H1 (cell line): ENCODE data around the gene RNASEH2C. TPM values are rescaled to one million over a fixed set of nuclear protein-coding genes. Genes with fewer than 3 reads are reported as not detected.
A peak's percentile ranks its signal among the peaks of the same experiment; 100 is the strongest.

Experiments
- ATF2 ChIP-seq: IDR thresholded peaks from 2 replicates; pipeline ENCODE4 v1.6.1; 2012; ENCODE audit warnings: low read length, inconsistent platforms
- BCL11A ChIP-seq, 2 experiments: IDR thresholded peaks; one replicate each; pipeline ENCODE4 v1.6.1; 2011; ENCODE audit warnings: low read depth in 2 of 2, low read length in 2 of 2, mild to moderate bottlenecking in 2 of 2
- CBX5 ChIP-seq: fragments of 300-800, 300-1000 bp; sonication (generic); IDR thresholded peaks from 2 replicates; pipeline ENCODE4 v1.7.1; 2016; ENCODE audit warnings: antibody characterized with exemption, low read length, low read depth
- EGR1 ChIP-seq: IDR thresholded peaks from 2 replicates; pipeline ENCODE4 v1.6.1; 2011; ENCODE audit warnings: low read depth, low read length, borderline replicate concordance
- EP300 ChIP-seq, 2 experiments: IDR thresholded peaks; 1 replicate in 1 of 2; 2 replicates in 1 of 2; pipeline ENCODE4 v1.6.1; 2011 to 2012; ENCODE audit warnings: low read depth in 2 of 2, low read length in 2 of 2, mild to moderate bottlenecking in 2 of 2, borderline replicate concordance in 1 of 2, inconsistent platforms in 1 of 2, moderate library complexity in 1 of 2
- FOSL1 ChIP-seq: IDR thresholded peaks from 2 replicates; pipeline ENCODE4 v1.6.1; 2011; ENCODE audit warnings: mild to moderate bottlenecking, low read depth, low read length, moderate library complexity; ENCODE audit not compliant: insufficient read depth
- HDAC2 ChIP-seq, 2 experiments: fragments of 300-600 bp in 1 of 2; sonication (generic) in 1 of 2; IDR thresholded peaks; 2 replicates each; pipeline ENCODE4 v1.6.1; 2011 to 2012; ENCODE audit warnings: low read depth in 2 of 2, low read length in 2 of 2, mild to moderate bottlenecking in 2 of 2, moderate library complexity in 2 of 2, borderline replicate concordance in 1 of 2, inconsistent platforms in 1 of 2
- JUND ChIP-seq: IDR thresholded peaks from 2 replicates; pipeline ENCODE4 v1.6.1; 2011; ENCODE audit warnings: mild to moderate bottlenecking, improper control_type of control experiment, low read length
- KDM1A ChIP-seq: fragments of 200-600, 300-600 bp; sonication (generic); IDR thresholded peaks from 2 replicates; pipeline ENCODE4 v1.7.1; 2016; ENCODE audit warnings: mild to moderate bottlenecking, low read length, borderline replicate concordance
- MAFK ChIP-seq: IDR thresholded peaks from 2 replicates; pipeline ENCODE4 v1.6.1; 2012; ENCODE audit warnings: low read depth, mild to moderate bottlenecking, improper control_type of control experiment, low read length
- PHF8 ChIP-seq: fragments of 200-600 bp; sonication (generic); conservative IDR thresholded peaks from 2 replicates; pipeline ENCODE4 v1.7.1; 2012; ENCODE audit warnings: low read depth, mild to moderate bottlenecking, inconsistent platforms, low read length, moderate library complexity
- RAD21 ChIP-seq, 2 experiments: IDR thresholded peaks in 1 of 2; conservative IDR thresholded peaks in 1 of 2; 2 replicates each; pipeline ENCODE4 v1.6.1; 2011; ENCODE audit warnings: low read depth in 2 of 2, low read length in 2 of 2, improper control_type of control experiment in 1 of 2, inconsistent platforms in 1 of 2, mild to moderate bottlenecking in 1 of 2, moderate library complexity in 1 of 2
- SAP30 ChIP-seq: fragments of 300-600 bp; sonication (generic); IDR thresholded peaks from 2 replicates; pipeline ENCODE4 v1.7.1; 2012; ENCODE audit warnings: low read length, moderate library complexity, mild to moderate bottlenecking, inconsistent platforms; ENCODE audit not compliant: insufficient read depth, insufficient replicate concordance
- SIN3A ChIP-seq, 2 experiments: IDR thresholded peaks in 1 of 2; conservative IDR thresholded peaks in 1 of 2; 2 replicates each; pipeline ENCODE4 v1.6.1; 2011 to 2012; ENCODE audit warnings: low read length in 2 of 2, improper control_type of control experiment in 1 of 2, low read depth in 1 of 2, mild to moderate bottlenecking in 1 of 2
- SP2 ChIP-seq: IDR thresholded peaks from 2 replicates; pipeline ENCODE4 v1.6.1; 2012; ENCODE audit warnings: mild to moderate bottlenecking, low read length, inconsistent platforms
- SP4 ChIP-seq: IDR thresholded peaks from 2 replicates; pipeline ENCODE4 v1.6.1; 2012; ENCODE audit warnings: low read length, inconsistent platforms
- TAF1 ChIP-seq: IDR thresholded peaks from 2 replicates; pipeline ENCODE4 v1.6.1; 2011; ENCODE audit warnings: mild to moderate bottlenecking, low read depth, low read length
- TBP ChIP-seq: IDR thresholded peaks from 2 replicates; pipeline ENCODE4 v1.6.1; 2011; ENCODE audit warnings: low read depth, low read length, improper control_type of control experiment
- TEAD4 ChIP-seq: IDR thresholded peaks from 2 replicates; pipeline ENCODE4 v1.6.1; 2012; ENCODE audit warnings: low read depth, low read length, inconsistent platforms, mixed read lengths
- ZNF274 ChIP-seq: IDR thresholded peaks from 2 replicates; pipeline ENCODE4 v1.7.0; 2012; ENCODE audit warnings: low read length, borderline replicate concordance; ENCODE audit errors: extremely low read depth
- polyA plus RNA-seq, 7 experiments: library from polyadenylated mRNA; depleted of rRNA in 3 of 7; stranded (reverse) in 5 of 7; unstranded in 2 of 7; fragments of >200 nt in 5 of 7; fragments of 200-250 nt in 2 of 7; gene quantifications; 1 replicate in 5 of 7; 2 replicates in 1 of 7; 4 replicates in 1 of 7; pipeline versions ENCODE4 v1.2.1 to v1.2.3, GENCODE V29; 2011 to 2013; ENCODE audit warnings: missing spikeins in 2 of 7, mixed read lengths in 2 of 7
- total RNA-seq: library from RNA; stranded (reverse); fragmentation: NEBNext Ultra II Directional; extraction: Animal tissue kit (Norgen Biotek cat#: 25700); gene quantifications from 2 replicates; pipeline ENCODE4 v1.2.1, GENCODE V29; 2021

RNASEH2C gene
- total and polyA plus RNA-seq, 2 of the 8 experiments (the other 6 are each of a cell fraction or from before 2014, with no cell fraction given): 40.2 to 60.3 TPM

- TF ChIP-seq RAD21 (IDR thresholded peaks at IDR 0.05 in 1 of 2, conservative IDR thresholded peaks at IDR 0.05 in 1 of 2; ENCODE audit: low read depth in 2 of 2, low read length in 2 of 2) (peak; percentile 94 to 96), CBX5 (no peak), SAP30 (peak; percentile 79), EP300 (IDR thresholded peaks at IDR 0.05; ENCODE audit: borderline replicate concordance in 1 of 2, low read depth in 2 of 2, low read length in 2 of 2) (0 out of 3 replicates have a peak, but pooled peaks of 1 of the 2 experiments have one; percentile 60), TEAD4 (no peak), SP4 (peak; percentile 98), KDM1A (no peak), SP2 (no peak; the same call in 1 of the 2 replicates), HDAC2 (IDR thresholded peaks at IDR 0.05; ENCODE audit: borderline replicate concordance in 1 of 2, low read depth in 2 of 2, low read length in 2 of 2) (peak in 1 of 2 experiments; percentile 42; a peak in 1 of 4 replicates), JUND (0 out of 2 replicates have a peak, but pooled peaks have one; percentile 31), EGR1 (0 out of 2 replicates have a peak, but pooled peaks have one; percentile 44), MAFK (no peak), SIN3A (conservative IDR thresholded peaks at IDR 0.05 in 1 of 2, IDR thresholded peaks at IDR 0.05 in 1 of 2; ENCODE audit: low read depth in 1 of 2, low read length in 2 of 2) (peak; percentile 89 to 97; a peak in 3 of 4 replicates), FOSL1 (no peak), TBP (peak; percentile 73), PHF8 (peak; percentile 99), ATF2 (no peak; the same call in 1 of the 2 replicates), ZNF274 (no peak), BCL11A (IDR thresholded peaks at IDR 0.05; ENCODE audit: low read depth in 2 of 2, low read length in 2 of 2) (no peak), TAF1 (peak; percentile 95)
Observed at GRCh38 chr11:65711785-65712632, 8.6 kb downstream of the RNASEH2C start, which contains the start of gene KAT5 (continued).
